HepG2 (cell line): ENCODE measurements around the gene MIA2. TPM values are rescaled to one million over a fixed set of nuclear protein-coding genes. Genes with fewer than 3 reads are reported as not detected.

ENCODE experiments used
- BCL6 ChIP-seq: IDR thresholded peaks from 2 replicates; pipeline ENCODE4 v1.6.1; 2016; ENCODE audit warnings: missing genetic modification reagents, missing compliant biosample characterization
- BORCS8-MEF2B ChIP-seq: sonication (generic); formaldehyde crosslinking; IDR thresholded peaks from 2 replicates; pipeline ENCODE4 v1.8.0; 2022; ENCODE audit warnings: mild to moderate bottlenecking, missing genetic modification reagents
- NR2F6 ChIP-seq, 2 experiments: IDR thresholded peaks; 2 replicates each; pipeline ENCODE4 v1.6.1; 2016; ENCODE audit warnings: antibody characterized with exemption in 1 of 2, mild to moderate bottlenecking in 1 of 2
- SIX1 ChIP-seq: sonication (generic); formaldehyde crosslinking; IDR thresholded peaks from 2 replicates; pipeline ENCODE4 v1.4.0; 2020; ENCODE audit warnings: missing genetic modification reagents, borderline replicate concordance
- ZNF207 ChIP-seq: fragments of 450-650 bp; IDR thresholded peaks from 2 replicates; pipeline ENCODE4 v1.6.1; 2016; ENCODE audit warnings: antibody characterized with exemption, borderline replicate concordance
- ZSCAN29 ChIP-seq: sonication (generic); formaldehyde crosslinking; conservative IDR thresholded peaks from 2 replicates; pipeline ENCODE4 v1.4.0; 2020; ENCODE audit warnings: mild to moderate bottlenecking, missing genetic modification reagents
- ZSCAN9 ChIP-seq: IDR thresholded peaks from 2 replicates; pipeline ENCODE4 v1.6.1; 2016; ENCODE audit warnings: borderline replicate concordance
- polyA plus RNA-seq, 8 experiments: library from polyadenylated mRNA; depleted of rRNA in 3 of 8; stranded (reverse) in 7 of 8; unstranded in 1 of 8; fragments of >200 nt; fragmentation: Illumina TruSeq in 4 of 8; extraction: Trizol in 4 of 8; gene quantifications; 2 replicates each; pipeline versions ENCODE4 v1.2.1 to v1.2.3, GENCODE V29; 2011 to 2016; ENCODE audit warnings: low read depth in 4 of 8, missing spikeins in 1 of 8, mixed read lengths in 1 of 8; ENCODE audit not compliant: insufficient read depth in 1 of 8
- total RNA-seq, 5 experiments: library from RNA; depleted of rRNA; stranded (reverse); fragments of >200 nt; fragmentation: Illumina TruSeq; extraction: Trizol; gene quantifications; 2 replicates each; pipeline ENCODE4 v1.2.3, GENCODE V29; 2016; ENCODE audit warnings: low read depth in 1 of 5
- TF ChIP-seq, protein P1 (sequence below): sonication (generic); formaldehyde crosslinking; IDR thresholded peaks from 2 replicates; pipeline ENCODE4 v1.4.0; 2020; ENCODE audit warnings: missing genetic modification reagents
- TF ChIP-seq, protein P2 (sequence below): sonication (generic); formaldehyde crosslinking; IDR thresholded peaks from 2 replicates; pipeline ENCODE4 v1.9.0; 2021; ENCODE audit warnings: missing genetic modification reagents, mild to moderate bottlenecking, borderline replicate concordance
- TF ChIP-seq, protein P3 (sequence below): sonication (generic); formaldehyde crosslinking; IDR thresholded peaks from 2 replicates; pipeline ENCODE4 v1.4.0; 2020; ENCODE audit warnings: mild to moderate bottlenecking, low read depth, missing genetic modification reagents
- TF ChIP-seq, protein P4 (sequence below): sonication (generic); formaldehyde crosslinking; IDR thresholded peaks from 2 replicates; pipeline ENCODE4 v1.4.0; 2020; ENCODE audit warnings: missing genetic modification reagents, borderline replicate concordance
- TF ChIP-seq, protein P5 (sequence below): IDR thresholded peaks from 2 replicates; pipeline ENCODE4 v1.6.1; 2018; ENCODE audit warnings: missing genetic modification reagents, mild to moderate bottlenecking, missing compliant biosample characterization
- TF ChIP-seq, protein P6 (sequence below): sonication (generic); formaldehyde crosslinking; IDR thresholded peaks from 2 replicates; pipeline ENCODE4 v1.8.1; 2023; ENCODE audit warnings: mild to moderate bottlenecking, missing genetic modification reagents, borderline replicate concordance
- TF ChIP-seq, protein P7 (sequence below): sonication (generic); formaldehyde crosslinking; IDR thresholded peaks from 2 replicates; pipeline ENCODE4 v1.4.0; 2020; ENCODE audit warnings: missing genetic modification reagents, mild to moderate bottlenecking, borderline replicate concordance
- TF ChIP-seq, protein P8 (sequence below): sonication (generic); formaldehyde crosslinking; IDR thresholded peaks from 2 replicates; pipeline ENCODE4 v1.5.0; 2020; ENCODE audit warnings: mild to moderate bottlenecking, missing genetic modification reagents

MIA2 gene
- total and polyA plus RNA-seq, 2 of the 13 experiments (the other 11 are each of a cell fraction or from before 2014, with no cell fraction given) = 134 to 158 TPM

DNA sequence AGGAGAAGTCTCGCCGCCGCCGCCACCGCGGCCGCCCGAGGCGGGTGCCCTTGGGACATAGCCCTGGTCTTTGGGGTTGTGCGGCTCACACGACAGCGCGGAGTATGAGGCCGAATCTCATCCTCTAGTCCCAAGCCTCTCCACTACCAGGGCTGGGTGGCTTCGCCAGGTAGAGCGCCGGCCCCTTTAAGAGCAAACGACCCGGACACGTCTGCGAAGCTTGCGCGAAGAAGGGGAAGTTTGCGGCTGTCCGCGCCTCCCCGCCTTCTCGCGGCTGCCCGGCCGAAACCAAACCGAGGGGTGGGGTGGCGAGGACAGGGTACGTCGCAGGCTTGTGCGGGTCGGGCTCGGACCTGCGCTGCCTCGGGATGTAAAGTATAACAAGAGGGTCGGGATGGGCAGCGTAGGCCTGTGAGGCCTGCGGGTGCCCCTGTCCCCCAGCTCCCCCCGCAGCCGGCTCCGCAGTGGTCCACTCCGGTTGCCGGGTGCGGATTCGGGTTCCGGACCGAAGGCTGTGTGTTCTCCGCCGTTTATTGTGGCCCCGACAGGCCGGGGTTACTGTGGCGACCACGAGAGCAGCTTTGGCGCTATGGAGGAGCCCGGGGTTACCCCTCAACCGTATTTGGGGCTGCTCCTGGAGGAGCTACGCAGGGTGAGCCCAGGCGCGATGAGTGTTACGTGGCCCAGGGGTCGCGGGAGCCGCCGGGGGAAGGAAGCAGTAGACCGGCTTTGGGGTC, 33.3 kb downstream of the MIA2 start (continued):
- TF ChIP-seq, protein P1, sequence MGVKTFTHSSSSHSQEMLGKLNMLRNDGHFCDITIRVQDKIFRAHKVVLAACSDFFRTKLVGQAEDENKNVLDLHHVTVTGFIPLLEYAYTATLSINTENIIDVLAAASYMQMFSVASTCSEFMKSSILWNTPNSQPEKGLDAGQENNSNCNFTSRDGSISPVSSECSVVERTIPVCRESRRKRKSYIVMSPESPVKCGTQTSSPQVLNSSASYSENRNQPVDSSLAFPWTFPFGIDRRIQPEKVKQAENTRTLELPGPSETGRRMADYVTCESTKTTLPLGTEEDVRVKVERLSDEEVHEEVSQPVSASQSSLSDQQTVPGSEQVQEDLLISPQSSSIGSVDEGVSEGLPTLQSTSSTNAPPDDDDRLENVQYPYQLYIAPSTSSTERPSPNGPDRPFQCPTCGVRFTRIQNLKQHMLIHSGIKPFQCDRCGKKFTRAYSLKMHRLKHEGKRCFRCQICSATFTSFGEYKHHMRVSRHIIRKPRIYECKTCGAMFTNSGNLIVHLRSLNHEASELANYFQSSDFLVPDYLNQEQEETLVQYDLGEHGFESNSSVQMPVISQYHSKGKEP (CRISPR knock-in tag) = 0 out of 2 replicates have a peak, but pooled peaks have one; percentile 73
- peak; percentile 100 for TF ChIP-seq ZSCAN29 (CRISPR knock-in tag)
- TF ChIP-seq ZSCAN9 (CRISPR knock-in tag) = peak; percentile 84
- peak; percentile 44; the same call in 1 of the 2 replicates for TF ChIP-seq NR2F6 (IDR thresholded peaks at IDR 0.05)
- TF ChIP-seq NR2F6 (CRISPR knock-in tag; IDR thresholded peaks at IDR 0.05) = peak; percentile 42; the same call in 1 of the 2 replicates
- TF ChIP-seq BCL6 (CRISPR knock-in tag) = peak; percentile 70; the same call in 1 of the 2 replicates
- peak; percentile 97 for TF ChIP-seq BORCS8-MEF2B (CRISPR knock-in tag)
- TF ChIP-seq, protein P2, sequence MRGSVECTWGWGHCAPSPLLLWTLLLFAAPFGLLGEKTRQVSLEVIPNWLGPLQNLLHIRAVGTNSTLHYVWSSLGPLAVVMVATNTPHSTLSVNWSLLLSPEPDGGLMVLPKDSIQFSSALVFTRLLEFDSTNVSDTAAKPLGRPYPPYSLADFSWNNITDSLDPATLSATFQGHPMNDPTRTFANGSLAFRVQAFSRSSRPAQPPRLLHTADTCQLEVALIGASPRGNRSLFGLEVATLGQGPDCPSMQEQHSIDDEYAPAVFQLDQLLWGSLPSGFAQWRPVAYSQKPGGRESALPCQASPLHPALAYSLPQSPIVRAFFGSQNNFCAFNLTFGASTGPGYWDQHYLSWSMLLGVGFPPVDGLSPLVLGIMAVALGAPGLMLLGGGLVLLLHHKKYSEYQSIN = no peak
- TF ChIP-seq, protein P3, sequence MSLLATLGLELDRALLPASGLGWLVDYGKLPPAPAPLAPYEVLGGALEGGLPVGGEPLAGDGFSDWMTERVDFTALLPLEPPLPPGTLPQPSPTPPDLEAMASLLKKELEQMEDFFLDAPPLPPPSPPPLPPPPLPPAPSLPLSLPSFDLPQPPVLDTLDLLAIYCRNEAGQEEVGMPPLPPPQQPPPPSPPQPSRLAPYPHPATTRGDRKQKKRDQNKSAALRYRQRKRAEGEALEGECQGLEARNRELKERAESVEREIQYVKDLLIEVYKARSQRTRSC = no peak
- TF ChIP-seq, protein P4, sequence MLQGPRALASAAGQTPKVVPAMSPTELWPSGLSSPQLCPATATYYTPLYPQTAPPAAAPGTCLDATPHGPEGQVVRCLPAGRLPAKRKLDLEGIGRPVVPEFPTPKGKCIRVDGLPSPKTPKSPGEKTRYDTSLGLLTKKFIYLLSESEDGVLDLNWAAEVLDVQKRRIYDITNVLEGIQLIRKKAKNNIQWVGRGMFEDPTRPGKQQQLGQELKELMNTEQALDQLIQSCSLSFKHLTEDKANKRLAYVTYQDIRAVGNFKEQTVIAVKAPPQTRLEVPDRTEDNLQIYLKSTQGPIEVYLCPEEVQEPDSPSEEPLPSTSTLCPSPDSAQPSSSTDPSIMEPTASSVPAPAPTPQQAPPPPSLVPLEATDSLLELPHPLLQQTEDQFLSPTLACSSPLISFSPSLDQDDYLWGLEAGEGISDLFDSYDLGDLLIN (CRISPR knock-in tag) = peak; percentile 97
- TF ChIP-seq, protein P5, sequence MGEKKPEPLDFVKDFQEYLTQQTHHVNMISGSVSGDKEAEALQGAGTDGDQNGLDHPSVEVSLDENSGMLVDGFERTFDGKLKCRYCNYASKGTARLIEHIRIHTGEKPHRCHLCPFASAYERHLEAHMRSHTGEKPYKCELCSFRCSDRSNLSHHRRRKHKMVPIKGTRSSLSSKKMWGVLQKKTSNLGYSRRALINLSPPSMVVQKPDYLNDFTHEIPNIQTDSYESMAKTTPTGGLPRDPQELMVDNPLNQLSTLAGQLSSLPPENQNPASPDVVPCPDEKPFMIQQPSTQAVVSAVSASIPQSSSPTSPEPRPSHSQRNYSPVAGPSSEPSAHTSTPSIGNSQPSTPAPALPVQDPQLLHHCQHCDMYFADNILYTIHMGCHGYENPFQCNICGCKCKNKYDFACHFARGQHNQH = peak; percentile 58; the same call in 1 of the 2 replicates
- TF ChIP-seq, protein P6, sequence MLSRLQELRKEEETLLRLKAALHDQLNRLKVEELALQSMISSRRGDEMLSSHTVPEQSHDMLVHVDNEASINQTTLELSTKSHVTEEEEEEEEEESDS (CRISPR knock-in tag) = 0 out of 2 replicates have a peak, but pooled peaks have one; percentile 92
- no peak for TF ChIP-seq ZNF207
- TF ChIP-seq, protein P7, sequence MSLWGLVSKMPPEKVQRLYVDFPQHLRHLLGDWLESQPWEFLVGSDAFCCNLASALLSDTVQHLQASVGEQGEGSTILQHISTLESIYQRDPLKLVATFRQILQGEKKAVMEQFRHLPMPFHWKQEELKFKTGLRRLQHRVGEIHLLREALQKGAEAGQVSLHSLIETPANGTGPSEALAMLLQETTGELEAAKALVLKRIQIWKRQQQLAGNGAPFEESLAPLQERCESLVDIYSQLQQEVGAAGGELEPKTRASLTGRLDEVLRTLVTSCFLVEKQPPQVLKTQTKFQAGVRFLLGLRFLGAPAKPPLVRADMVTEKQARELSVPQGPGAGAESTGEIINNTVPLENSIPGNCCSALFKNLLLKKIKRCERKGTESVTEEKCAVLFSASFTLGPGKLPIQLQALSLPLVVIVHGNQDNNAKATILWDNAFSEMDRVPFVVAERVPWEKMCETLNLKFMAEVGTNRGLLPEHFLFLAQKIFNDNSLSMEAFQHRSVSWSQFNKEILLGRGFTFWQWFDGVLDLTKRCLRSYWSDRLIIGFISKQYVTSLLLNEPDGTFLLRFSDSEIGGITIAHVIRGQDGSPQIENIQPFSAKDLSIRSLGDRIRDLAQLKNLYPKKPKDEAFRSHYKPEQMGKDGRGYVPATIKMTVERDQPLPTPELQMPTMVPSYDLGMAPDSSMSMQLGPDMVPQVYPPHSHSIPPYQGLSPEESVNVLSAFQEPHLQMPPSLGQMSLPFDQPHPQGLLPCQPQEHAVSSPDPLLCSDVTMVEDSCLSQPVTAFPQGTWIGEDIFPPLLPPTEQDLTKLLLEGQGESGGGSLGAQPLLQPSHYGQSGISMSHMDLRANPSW (CRISPR knock-in tag) = no peak; the same call in 1 of the 2 replicates
- peak; percentile 13; the same call in 1 of the 2 replicates for TF ChIP-seq SIX1 (CRISPR knock-in tag)
- TF ChIP-seq, protein P8, sequence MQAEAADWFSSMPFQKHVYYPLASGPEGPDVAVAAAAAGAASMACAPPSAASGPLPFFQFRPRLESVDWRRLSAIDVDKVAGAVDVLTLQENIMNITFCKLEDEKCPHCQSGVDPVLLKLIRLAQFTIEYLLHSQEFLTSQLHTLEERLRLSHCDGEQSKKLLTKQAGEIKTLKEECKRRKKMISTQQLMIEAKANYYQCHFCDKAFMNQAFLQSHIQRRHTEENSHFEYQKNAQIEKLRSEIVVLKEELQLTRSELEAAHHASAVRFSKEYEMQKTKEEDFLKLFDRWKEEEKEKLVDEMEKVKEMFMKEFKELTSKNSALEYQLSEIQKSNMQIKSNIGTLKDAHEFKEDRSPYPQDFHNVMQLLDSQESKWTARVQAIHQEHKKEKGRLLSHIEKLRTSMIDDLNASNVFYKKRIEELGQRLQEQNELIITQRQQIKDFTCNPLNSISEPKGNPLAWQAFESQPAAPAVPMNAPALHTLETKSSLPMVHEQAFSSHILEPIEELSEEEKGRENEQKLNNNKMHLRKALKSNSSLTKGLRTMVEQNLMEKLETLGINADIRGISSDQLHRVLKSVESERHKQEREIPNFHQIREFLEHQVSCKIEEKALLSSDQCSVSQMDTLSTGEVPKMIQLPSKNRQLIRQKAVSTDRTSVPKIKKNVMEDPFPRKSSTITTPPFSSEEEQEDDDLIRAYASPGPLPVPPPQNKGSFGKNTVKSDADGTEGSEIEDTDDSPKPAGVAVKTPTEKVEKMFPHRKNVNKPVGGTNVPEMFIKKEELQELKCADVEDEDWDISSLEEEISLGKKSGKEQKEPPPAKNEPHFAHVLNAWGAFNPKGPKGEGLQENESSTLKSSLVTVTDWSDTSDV (CRISPR knock-in tag) = peak; percentile 99; the same call in 1 of the 2 replicates
